ENCODE measurements around the gene ZSWIM7.
"Not testable (repeated sequence)": the region's sequence is repeated elsewhere in the genome, so short reads cannot be mapped to it uniquely, and the experiment has no call there.

Gene ZSWIM7

DNA sequence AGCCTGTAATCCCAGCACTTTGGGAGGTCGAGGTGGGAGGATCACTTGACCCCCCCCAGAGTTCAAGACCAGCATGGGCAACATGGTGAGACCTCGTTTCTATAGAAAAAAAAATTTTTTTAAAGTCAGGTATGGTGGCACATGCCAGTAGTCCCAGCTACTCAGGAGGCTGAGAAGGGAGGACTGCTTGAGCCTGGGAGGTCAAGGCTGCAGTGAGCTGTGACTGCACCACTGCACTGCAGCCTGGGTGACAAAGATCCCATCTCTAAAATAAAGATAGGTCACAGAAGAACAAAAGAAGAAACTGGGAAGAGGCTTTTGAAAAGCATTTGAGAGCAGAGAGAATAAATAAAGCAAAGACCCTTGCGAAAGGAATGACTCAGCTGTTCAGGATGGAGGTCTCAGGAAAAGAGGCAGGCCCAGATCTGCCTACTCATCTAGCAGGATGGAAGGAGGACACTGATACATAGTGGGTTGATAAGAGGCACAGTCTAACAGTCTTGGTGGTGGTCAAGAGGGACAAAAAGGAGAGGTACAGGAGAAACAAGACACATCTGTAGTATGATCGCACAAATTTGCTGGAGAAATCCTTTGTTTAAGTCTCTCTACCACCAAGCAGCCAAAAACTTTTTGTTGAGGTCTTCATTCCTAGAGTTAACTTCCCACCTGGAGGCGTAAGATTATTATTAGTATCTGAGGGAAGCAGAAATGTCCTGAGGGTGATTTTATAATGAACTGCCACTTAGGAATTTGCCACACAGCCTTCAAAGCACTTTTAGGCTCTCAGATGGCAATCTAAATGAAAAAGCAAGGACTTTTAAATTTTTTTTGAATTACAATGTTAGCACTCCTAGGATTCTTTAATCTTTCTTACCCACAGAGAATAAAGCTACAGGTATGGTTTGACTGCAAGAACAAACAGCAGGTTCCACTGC is 17.6 kb downstream of the ZSWIM7 start:
- H3K4me3 ChIP-seq (ENCODE audit: low read length), result no peak overlapping the region
- no peak for DNase-seq
- H3K79me2 ChIP-seq (ENCODE audit: low read length), result no peaks in the 10 kb centered on the region
- no peaks in the 10 kb centered on the region for H3K27me3 ChIP-seq (replicated peaks; ENCODE audit: insufficient read depth, low read length)
- H2AFZ ChIP-seq (ENCODE audit: low read length), result no peak overlapping the region
- H3K36me3 ChIP-seq (replicated peaks; ENCODE audit: insufficient read depth, low read length), result no peaks in the 10 kb centered on the region
- no peak overlapping the region for H3K4me2 ChIP-seq (ENCODE audit: low read depth, low read length)
- no peaks in the 10 kb centered on the region for H3F3A ChIP-seq (ENCODE audit: insufficient read depth, low read length)
- H3K9ac ChIP-seq (ENCODE audit: low read length), result no peak overlapping the region
- no peaks in the 10 kb centered on the region for H4K20me1 ChIP-seq (ENCODE audit: insufficient read depth, low read length)
- TF ChIP-seq EZH2 (optimal IDR thresholded peaks at IDR 0.05; ENCODE audit: low read depth, low read length) (no peak), EZH2phosphoT487 (IDR thresholded peaks at IDR 0.05; ENCODE audit: low read length) (no peak)
- TF ChIP-seq, protein P1, sequence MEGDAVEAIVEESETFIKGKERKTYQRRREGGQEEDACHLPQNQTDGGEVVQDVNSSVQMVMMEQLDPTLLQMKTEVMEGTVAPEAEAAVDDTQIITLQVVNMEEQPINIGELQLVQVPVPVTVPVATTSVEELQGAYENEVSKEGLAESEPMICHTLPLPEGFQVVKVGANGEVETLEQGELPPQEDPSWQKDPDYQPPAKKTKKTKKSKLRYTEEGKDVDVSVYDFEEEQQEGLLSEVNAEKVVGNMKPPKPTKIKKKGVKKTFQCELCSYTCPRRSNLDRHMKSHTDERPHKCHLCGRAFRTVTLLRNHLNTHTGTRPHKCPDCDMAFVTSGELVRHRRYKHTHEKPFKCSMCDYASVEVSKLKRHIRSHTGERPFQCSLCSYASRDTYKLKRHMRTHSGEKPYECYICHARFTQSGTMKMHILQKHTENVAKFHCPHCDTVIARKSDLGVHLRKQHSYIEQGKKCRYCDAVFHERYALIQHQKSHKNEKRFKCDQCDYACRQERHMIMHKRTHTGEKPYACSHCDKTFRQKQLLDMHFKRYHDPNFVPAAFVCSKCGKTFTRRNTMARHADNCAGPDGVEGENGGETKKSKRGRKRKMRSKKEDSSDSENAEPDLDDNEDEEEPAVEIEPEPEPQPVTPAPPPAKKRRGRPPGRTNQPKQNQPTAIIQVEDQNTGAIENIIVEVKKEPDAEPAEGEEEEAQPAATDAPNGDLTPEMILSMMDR (IDR thresholded peaks at IDR 0.05; ENCODE audit: low read length), result no peak
- no peaks in the 10 kb centered on the region for H3K9me2 ChIP-seq (replicated peaks; ENCODE audit: insufficient read depth, low read length)
- no peaks in the 10 kb centered on the region for H3K9me3 ChIP-seq (replicated peaks; ENCODE audit: insufficient read depth, low read length)
- H3K4me1 ChIP-seq (ENCODE audit: low read length), result no peaks in the 10 kb centered on the region
- no peak overlapping the region for H3K27ac ChIP-seq (ENCODE audit: low read length)

DNA sequence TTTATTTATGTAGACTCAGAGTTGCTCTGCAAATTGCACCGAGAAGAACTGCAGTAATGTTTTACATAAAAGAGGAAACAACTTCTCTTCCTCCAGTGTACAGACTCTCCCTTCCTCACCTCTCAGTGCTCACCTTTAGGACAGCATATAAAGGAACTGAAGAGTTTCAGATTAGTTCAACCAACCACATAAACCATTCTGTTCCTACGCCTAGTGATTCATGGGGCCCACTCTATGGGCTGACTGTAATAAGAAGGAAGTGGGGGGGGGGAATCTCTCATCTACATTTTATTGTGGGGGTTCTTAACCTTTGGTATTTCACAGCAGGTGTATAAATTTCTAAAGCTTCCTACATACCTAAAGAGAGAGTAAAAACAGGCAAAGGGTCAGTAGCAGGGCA is 18.3 kb downstream of the ZSWIM7 start:
- Histone ChIP-seq H3K36me3 (replicated peaks; ENCODE audit: insufficient read depth, low read length) (no peaks in the 10 kb centered on the region), H3K27ac (ENCODE audit: low read length) (no peak overlapping the region)
- TF ChIP-seq EZH2 (optimal IDR thresholded peaks at IDR 0.05; ENCODE audit: low read depth, low read length) (no peak), EZH2phosphoT487 (IDR thresholded peaks at IDR 0.05; ENCODE audit: low read length) (no peak)
- TF ChIP-seq, protein P1 (IDR thresholded peaks at IDR 0.05; ENCODE audit: low read length), result no peak

DNA sequence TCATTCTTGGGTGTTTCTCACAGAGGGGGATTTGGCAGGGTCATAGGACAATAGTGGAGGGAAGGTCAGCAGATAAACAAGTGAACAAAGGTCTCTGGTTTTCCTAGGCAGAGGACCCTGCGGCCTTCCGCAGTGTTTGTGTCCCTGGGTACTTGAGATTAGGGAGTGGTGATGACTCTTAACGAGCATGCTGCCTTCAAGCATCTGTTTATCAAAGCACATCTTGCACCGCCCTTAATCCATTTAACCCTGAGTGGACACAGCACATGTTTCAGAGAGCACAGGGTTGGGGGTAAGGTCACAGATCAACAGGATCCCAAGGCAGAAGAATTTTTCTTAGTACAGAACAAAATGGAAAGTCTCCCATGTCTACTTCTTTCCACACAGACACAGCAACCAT is 20.5 kb downstream of the ZSWIM7 start:
- not testable (repeated sequence) for H3K79me2 ChIP-seq (ENCODE audit: low read length); H3K9me3 ChIP-seq (replicated peaks; ENCODE audit: insufficient read depth, low read length); H3F3A ChIP-seq (ENCODE audit: insufficient read depth, low read length); DNase-seq; H3K4me3 ChIP-seq (ENCODE audit: low read length); H3K27me3 ChIP-seq (replicated peaks; ENCODE audit: insufficient read depth, low read length); H4K20me1 ChIP-seq (ENCODE audit: insufficient read depth, low read length); H3K9me2 ChIP-seq (replicated peaks; ENCODE audit: insufficient read depth, low read length); H2AFZ ChIP-seq (ENCODE audit: low read length); H3K9ac ChIP-seq (ENCODE audit: low read length); H3K4me1 ChIP-seq (ENCODE audit: low read length); H3K4me2 ChIP-seq (ENCODE audit: low read depth, low read length); H3K27ac ChIP-seq (ENCODE audit: low read length); H3K36me3 ChIP-seq (replicated peaks; ENCODE audit: insufficient read depth, low read length)

More for the DNA sequence above, 18.3 kb downstream of the ZSWIM7 start:
- Histone ChIP-seq H3K9me2 (replicated peaks; ENCODE audit: insufficient read depth, low read length) (no peaks in the 10 kb centered on the region), H3K9me3 (replicated peaks; ENCODE audit: insufficient read depth, low read length) (no peaks in the 10 kb centered on the region), H3F3A (ENCODE audit: insufficient read depth, low read length) (no peaks in the 10 kb centered on the region), H4K20me1 (ENCODE audit: insufficient read depth, low read length) (no peaks in the 10 kb centered on the region), H3K4me2 (ENCODE audit: low read depth, low read length) (no peak overlapping the region), H2AFZ (ENCODE audit: low read length) (no peak overlapping the region), H3K4me1 (ENCODE audit: low read length) (no peaks in the 10 kb centered on the region), H3K4me3 (ENCODE audit: low read length) (no peak overlapping the region), H3K27me3 (replicated peaks; ENCODE audit: insufficient read depth, low read length) (no peaks in the 10 kb centered on the region), H3K9ac (ENCODE audit: low read length) (no peak overlapping the region), H3K79me2 (ENCODE audit: low read length) (no peaks in the 10 kb centered on the region)
- DNase-seq, result no peak

DNA sequence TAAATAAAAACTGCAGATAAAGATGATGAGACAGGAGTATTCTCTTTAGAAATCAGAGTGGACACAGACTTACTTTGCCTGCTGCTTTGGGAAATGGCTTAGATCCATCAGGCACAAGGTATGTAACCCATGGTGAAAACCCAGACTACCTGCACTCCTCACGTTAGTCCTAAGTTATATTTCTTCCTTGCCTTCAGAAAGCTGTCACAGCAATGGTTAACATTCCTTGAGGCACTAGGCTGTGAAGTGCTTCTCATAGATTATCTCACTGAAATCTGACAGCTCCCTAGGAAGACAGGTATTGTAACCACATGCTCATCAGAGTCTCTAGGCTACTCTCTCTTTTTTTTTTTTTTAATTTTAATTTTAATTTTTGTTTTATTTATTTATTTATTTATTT is 20.9 kb downstream of the ZSWIM7 start:
- Histone ChIP-seq H3K4me2 (ENCODE audit: low read depth, low read length) (no peak overlapping the region), H3F3A (ENCODE audit: insufficient read depth, low read length) (no peaks in the 10 kb centered on the region), H3K36me3 (replicated peaks; ENCODE audit: insufficient read depth, low read length) (no peaks in the 10 kb centered on the region), H3K4me3 (ENCODE audit: low read length) (no peak overlapping the region), H3K27me3 (replicated peaks; ENCODE audit: insufficient read depth, low read length) (no peaks in the 10 kb centered on the region), H3K9me3 (replicated peaks; ENCODE audit: insufficient read depth, low read length) (no peaks in the 10 kb centered on the region), H3K9me2 (replicated peaks; ENCODE audit: insufficient read depth, low read length) (no peaks in the 10 kb centered on the region), H3K79me2 (ENCODE audit: low read length) (no peaks in the 10 kb centered on the region), H3K4me1 (ENCODE audit: low read length) (no peaks in the 10 kb centered on the region), H2AFZ (ENCODE audit: low read length) (no peak overlapping the region), H4K20me1 (ENCODE audit: insufficient read depth, low read length) (no peaks in the 10 kb centered on the region), H3K9ac (ENCODE audit: low read length) (no peak overlapping the region), H3K27ac (ENCODE audit: low read length) (no peak overlapping the region)
- DNase-seq, result no peak
- TF ChIP-seq, protein P1 (IDR thresholded peaks at IDR 0.05; ENCODE audit: low read length), result no peak
- TF ChIP-seq EZH2 (optimal IDR thresholded peaks at IDR 0.05; ENCODE audit: low read depth, low read length), result no peak
- TF ChIP-seq EZH2phosphoT487 (IDR thresholded peaks at IDR 0.05; ENCODE audit: low read length), result no peak

Data from MM.1S (cell line).